ENCODE measurements around the gene DDIT3.

The DDIT3 gene

GRCh38 chr12:57551637-57552305 lies 31.5 kb upstream of the DDIT3 start:
- no peak for TF ChIP-seq CTCF (IDR thresholded peaks at IDR 0.05; ENCODE audit: insufficient read depth, low read depth, low read length, missing control alignments)
- H3K4me3 ChIP-seq (ENCODE audit: low read length) = no peak overlapping the region
- DNase-seq (ENCODE audit: low read depth) = no peak

- no peak overlapping the region for H3K4me3 ChIP-seq (ENCODE audit: low read length)
- DNase-seq (ENCODE audit: low read depth) = no peak
- no peak for TF ChIP-seq CTCF (IDR thresholded peaks at IDR 0.05; ENCODE audit: insufficient read depth, low read depth, low read length, missing control alignments)
Observed at GRCh38 chr12:57550641-57551549, 30.6 kb upstream of the DDIT3 start.

- DNase-seq (ENCODE audit: low read depth) = no peak
- H3K4me3 ChIP-seq (ENCODE audit: low read length) = peak within 1 kb of the TSS; percentile 16
- no peak for TF ChIP-seq CTCF (IDR thresholded peaks at IDR 0.05; ENCODE audit: insufficient read depth, low read depth, low read length, missing control alignments)
Observed at GRCh38 chr12:57549909-57550640, 29.8 kb upstream of the DDIT3 start, which contains the start of gene KIF5A. KIF5A (plus strand) TSS chr12:57550044; CDS start chr12:57550272, 228 bp downstream.

GRCh38 chr12:57549203-57549908 lies 29.0 kb upstream of the DDIT3 start:
- TF ChIP-seq CTCF (IDR thresholded peaks at IDR 0.05; ENCODE audit: insufficient read depth, low read depth, low read length, missing control alignments) = no peak
- H3K4me3 ChIP-seq (ENCODE audit: low read length) = no peak overlapping the region
- DNase-seq (ENCODE audit: low read depth) = no peak

GRCh38 chr12:57548488-57548887 lies 28.2 kb upstream of the DDIT3 start:
- DNase-seq (ENCODE audit: low read depth) = no peak
- H3K4me3 ChIP-seq (ENCODE audit: low read length) = no peak overlapping the region
- no peak for TF ChIP-seq CTCF (IDR thresholded peaks at IDR 0.05; ENCODE audit: insufficient read depth, low read depth, low read length, missing control alignments)

- TF ChIP-seq CTCF (IDR thresholded peaks at IDR 0.05; ENCODE audit: insufficient read depth, low read depth, low read length, missing control alignments) = no peak
- no peak for DNase-seq (ENCODE audit: low read depth)
- H3K4me3 ChIP-seq (ENCODE audit: low read length) = no peak overlapping the region
Observed at GRCh38 chr12:57548013-57548315, 27.6 kb upstream of the DDIT3 start.
